Neuronal stem cell (in vitro differentiated cells): Measurements from ENCODE around the gene SMIM44. TPM values are rescaled to one million over a fixed set of nuclear protein-coding genes. Genes with fewer than 3 reads are reported as not detected.

Source experiments
- DNase-seq: peaks from one replicate; pipeline ENCODE4 v3.0.0-alpha.2; 2013; ENCODE audit warnings: low spot score
- H2AFZ ChIP-seq: one replicate; pipeline ENCODE4 v1.6.1; 2013; ENCODE audit warnings: mild to moderate bottlenecking, low read length, inconsistent platforms
- H2AK5ac ChIP-seq: 2 replicates; pipeline ENCODE4 v1.6.1; 2013; ENCODE audit warnings: low read depth, mild to moderate bottlenecking, inconsistent platforms, low read length, moderate library complexity, mixed read lengths
- H2BK120ac ChIP-seq: 2 replicates; pipeline ENCODE4 v1.6.1; 2013; ENCODE audit warnings: low read depth, mild to moderate bottlenecking, inconsistent platforms, low read length, moderate library complexity, mixed read lengths
- H2BK12ac ChIP-seq: one replicate; pipeline ENCODE4 v1.6.1; 2013; ENCODE audit warnings: low read length, inconsistent platforms
- H2BK15ac ChIP-seq: 2 replicates; pipeline ENCODE4 v1.6.1; 2013; ENCODE audit warnings: mild to moderate bottlenecking, low read length, inconsistent platforms, mixed read lengths
- H2BK5ac ChIP-seq: one replicate; pipeline ENCODE4 v1.6.1; 2013; ENCODE audit warnings: inconsistent platforms, mild to moderate bottlenecking, low read length, moderate library complexity
- H3K14ac ChIP-seq: one replicate; pipeline ENCODE4 v1.6.1; 2013; ENCODE audit warnings: low read length, inconsistent platforms
- H3K18ac ChIP-seq: 2 replicates; pipeline ENCODE4 v1.6.1; 2013; ENCODE audit warnings: low read length, inconsistent platforms
- H3K23ac ChIP-seq: 2 replicates; pipeline ENCODE4 v1.6.1; 2013; ENCODE audit warnings: low read depth, mild to moderate bottlenecking, mixed read lengths, low read length, inconsistent platforms; ENCODE audit not compliant: poor library complexity
- H3K27ac ChIP-seq: replicated peaks from 3 replicates; pipeline ENCODE4 v1.5.1; 2013; ENCODE audit warnings: low read length, inconsistent platforms
- H3K27me3 ChIP-seq, 3 experiments: 2 replicates each; pipeline ENCODE4 v1.6.1; 2013; ENCODE audit warnings: low read length in 3 of 3, mild to moderate bottlenecking in 2 of 3, inconsistent platforms in 1 of 3, low read depth in 1 of 3, mixed read lengths in 1 of 3, moderate library complexity in 1 of 3; ENCODE audit not compliant: control insufficient read depth in 3 of 3, insufficient read depth in 3 of 3
- H3K36me3 ChIP-seq, 2 donors: replicated peaks in 1 of 2; 2 replicates each; pipeline ENCODE4 v1.6.1; 2013; ENCODE audit warnings: low read length in 2 of 2; ENCODE audit not compliant: control insufficient read depth in 2 of 2, insufficient read depth in 2 of 2
- H3K4ac ChIP-seq: 2 replicates; pipeline ENCODE4 v1.6.1; 2013; ENCODE audit warnings: inconsistent platforms, mild to moderate bottlenecking, low read length, moderate library complexity
- H3K4me1 ChIP-seq, 2 donors: 1 replicate in 1 of 2; 2 replicates in 1 of 2; pipeline ENCODE4 v1.6.1; 2013; ENCODE audit warnings: low read length in 2 of 2, low read depth in 1 of 2; ENCODE audit not compliant: control insufficient read depth in 2 of 2, insufficient read depth in 1 of 2
- H3K4me2 ChIP-seq: one replicate; pipeline ENCODE4 v1.6.1; 2013; ENCODE audit warnings: mild to moderate bottlenecking, low read length, inconsistent platforms; ENCODE audit not compliant: insufficient read depth, poor library complexity, severe bottlenecking
- H3K4me3 ChIP-seq, 2 donors: 2 replicates each; pipeline ENCODE4 v1.5.1; 2013; ENCODE audit warnings: low read length in 2 of 2, mild to moderate bottlenecking in 2 of 2, inconsistent platforms in 1 of 2, moderate library complexity in 1 of 2
- H3K79me1 ChIP-seq: one replicate; pipeline ENCODE4 v1.6.1; 2013; ENCODE audit warnings: low read depth, mild to moderate bottlenecking, inconsistent platforms, low read length, moderate library complexity
- H3K9ac ChIP-seq: one replicate; pipeline ENCODE4 v1.6.1; 2013; ENCODE audit warnings: mild to moderate bottlenecking, low read depth, low read length, inconsistent platforms; ENCODE audit not compliant: poor library complexity
- H3K9me3 ChIP-seq, 2 donors: replicated peaks in 1 of 2; 2 replicates each; pipeline versions ENCODE3 to v1.6.1; 2013; ENCODE audit warnings: low read length in 2 of 2, mild to moderate bottlenecking in 2 of 2, inconsistent platforms in 1 of 2, low read depth in 1 of 2, mixed read lengths in 1 of 2, moderate library complexity in 1 of 2; ENCODE audit not compliant: control insufficient read depth in 2 of 2, insufficient read depth in 1 of 2
- H4K8ac ChIP-seq: one replicate; pipeline ENCODE4 v1.6.1; 2013; ENCODE audit warnings: low read depth, mild to moderate bottlenecking, inconsistent platforms, low read length, moderate library complexity
- H4K91ac ChIP-seq: one replicate; pipeline ENCODE4 v1.6.1; 2013; ENCODE audit warnings: low read length, low read depth, mild to moderate bottlenecking, inconsistent platforms; ENCODE audit not compliant: poor library complexity
- WGBS, 2 donors: extraction: QIAGEN DNeasy Blood & Tissue Kit; methylation state at CpG; one replicate each; pipeline ENCODE4 v1.1.7; 2013; ENCODE audit warnings: missing lambda C conversion rate in 2 of 2, mixed read lengths in 1 of 2; ENCODE audit not compliant: insufficient read length in 2 of 2, insufficient replicate concordance in 1 of 2; ENCODE audit errors: extremely low coverage in 2 of 2; 5-methylcytosine and 5-hydroxymethylcytosine counted together
- polyA plus RNA-seq, 2 experiments: library from polyadenylated mRNA; stranded (reverse); fragments of 200-250 nt; gene quantifications; one replicate each; pipeline ENCODE4 v1.2.3, GENCODE V29; 2013

The SMIM44 gene
- not detected for polyA plus RNA-seq (2013, experiment 1 of 2)
- not detected for polyA plus RNA-seq (2013, experiment 2 of 2)

- Histone ChIP-seq H3K36me3 (no peaks in the 10 kb centered on the region), H3K18ac (peak within 1 kb of the TSS; percentile 48), H2BK5ac (no peak within 1 kb of the TSS), H3K4ac (no peak within 1 kb of the TSS), H4K8ac (peak within 1 kb of the TSS; percentile 43), H2BK15ac (no peak within 1 kb of the TSS), H3K9ac (peak within 1 kb of the TSS; percentile 21), H2AK5ac (peak within 1 kb of the TSS; percentile 86), H2BK12ac (no peak within 1 kb of the TSS), H3K9me3 (no peaks in the 10 kb centered on the region), H4K91ac (no peak within 1 kb of the TSS), H2AFZ (no peak within 1 kb of the TSS), H3K14ac (no peak within 1 kb of the TSS), H3K4me3 (no peak within 1 kb of the TSS), H3K27me3 (peaks cover 0 to 24% (median 0%) of the 10 kb centered on the region in 3 experiments), H3K4me1 (peaks cover 2 to 6% of the 10 kb centered on the region in 2 donors), H3K4me2 (no peak within 1 kb of the TSS), H3K23ac (peak within 1 kb of the TSS; percentile 55), H2BK120ac (no peak within 1 kb of the TSS), H3K27ac (no peak within 1 kb of the TSS), H3K79me1 (no peaks in the 10 kb centered on the region)
- WGBS, 2 donors = no CpG with 5 or more reads among the region's 33 CpGs
- DNase-seq = no peak
Measured at GRCh38 chr19:3483226-3483628, at the start of gene SMIM44. TSS of gene SMIM44 (minus strand) at chr19:3483441. CDS start at chr19:3483403, 38 bp downstream.

GRCh38 chr19:3533033-3533432 lies 49.8 kb upstream of the SMIM44 start:
- no peak for DNase-seq
- Histone ChIP-seq H3K4me2 (no peak overlapping the region), H3K9me3 (no peaks in the 10 kb centered on the region), H4K8ac (no peak overlapping the region), H3K27ac (no peak overlapping the region), H3K4ac (no peak overlapping the region), H3K14ac (no peak overlapping the region), H2BK15ac (no peak overlapping the region), H3K18ac (no peak overlapping the region), H3K4me1 (no peaks in the 10 kb centered on the region), H2AFZ (no peak overlapping the region), H2BK120ac (no peak overlapping the region), H3K4me3 (no peak overlapping the region), H2BK12ac (no peak overlapping the region), H3K79me1 (peaks cover 4% of the 10 kb centered on the region), H3K9ac (no peak overlapping the region), H3K36me3 (peaks cover 49 to 81% of the 10 kb centered on the region in 2 donors), H3K23ac (peak overlapping the region; percentile 20), H2BK5ac (no peak overlapping the region), H2AK5ac (no peak overlapping the region), H3K27me3 (no peaks in the 10 kb centered on the region), H4K91ac (no peak overlapping the region)
- no CpG with 5 or more reads among the region's 17 CpGs for WGBS, 2 donors

GRCh38 chr19:3532154-3532786 lies 49.0 kb upstream of the SMIM44 start:
- H3K18ac ChIP-seq = no peak overlapping the region
- no peak overlapping the region for H4K8ac ChIP-seq
- no peak overlapping the region for H3K14ac ChIP-seq
- peak overlapping the region; percentile 4 for H3K9ac ChIP-seq
- no peak overlapping the region for H3K4ac ChIP-seq
- DNase-seq = no peak
- no peaks in the 10 kb centered on the region for H3K4me1 ChIP-seq
- H3K4me3 ChIP-seq = no peak overlapping the region
- no peak overlapping the region for H2BK120ac ChIP-seq
- no peak overlapping the region for H3K27ac ChIP-seq
- no CpG with 5 or more reads among the region's 33 CpGs for WGBS, 2 donors
- no peak overlapping the region for H2AFZ ChIP-seq
- no peak overlapping the region for H3K23ac ChIP-seq
- H3K27me3 ChIP-seq = no peaks in the 10 kb centered on the region
- H2AK5ac ChIP-seq = no peak overlapping the region
- H2BK5ac ChIP-seq = no peak overlapping the region
- peaks cover 54 to 79% of the 10 kb centered on the region in 2 donors for H3K36me3 ChIP-seq
- H3K9me3 ChIP-seq = no peaks in the 10 kb centered on the region
- H3K79me1 ChIP-seq = peaks cover 7% of the 10 kb centered on the region
- no peak overlapping the region for H4K91ac ChIP-seq
- no peak overlapping the region for H2BK12ac ChIP-seq
- H2BK15ac ChIP-seq = no peak overlapping the region
- H3K4me2 ChIP-seq = no peak overlapping the region

- no peak overlapping the region for H3K4me3 ChIP-seq
- WGBS, 2 donors = no CpG with 5 or more reads among the region's 29 CpGs
- H3K18ac ChIP-seq = no peak overlapping the region
- H3K79me1 ChIP-seq = peaks cover 7% of the 10 kb centered on the region
- no peak overlapping the region for H2BK15ac ChIP-seq
- no peak overlapping the region for H2AK5ac ChIP-seq
- no peak overlapping the region for H3K9ac ChIP-seq
- no peak overlapping the region for H2BK120ac ChIP-seq
- H3K4me1 ChIP-seq = no peaks in the 10 kb centered on the region
- no peak overlapping the region for H4K91ac ChIP-seq
- H3K9me3 ChIP-seq = no peaks in the 10 kb centered on the region
- H2BK12ac ChIP-seq = no peak overlapping the region
- no peak overlapping the region for H3K14ac ChIP-seq
- H3K36me3 ChIP-seq = peaks cover 58 to 84% of the 10 kb centered on the region in 2 donors
- H2AFZ ChIP-seq = no peak overlapping the region
- H4K8ac ChIP-seq = no peak overlapping the region
- H3K4me2 ChIP-seq = no peak overlapping the region
- H2BK5ac ChIP-seq = no peak overlapping the region
- DNase-seq = no peak
- no peaks in the 10 kb centered on the region for H3K27me3 ChIP-seq
- H3K23ac ChIP-seq = peak overlapping the region; percentile 43
- no peak overlapping the region for H3K4ac ChIP-seq
- no peak overlapping the region for H3K27ac ChIP-seq
Measured at GRCh38 chr19:3531716-3532115, 48.5 kb upstream of the SMIM44 start.
